Smooth muscle cell (in vitro differentiated cells): ENCODE results near the gene TSPAN8. TPM values are rescaled to one million over a fixed set of nuclear protein-coding genes. Genes with fewer than 3 reads are reported as not detected.
"Not testable (repeated sequence)": the region's sequence is repeated elsewhere in the genome, so short reads cannot be mapped to it uniquely, and the experiment has no call there.

Experiments
- DNase-seq: peaks from one replicate; lab custom pipeline; 2025; ENCODE audit not compliant: unreplicated experiment; lab: John Stamatoyannopoulos, UW
- H2AFZ ChIP-seq: fragments of 200-600 bp; sonication (generic); 2 replicates; pipeline ENCODE4 v1.6.0; 2016; ENCODE audit warnings: antibody characterized with exemption, low read depth, mild to moderate bottlenecking
- H3F3A ChIP-seq: fragments of 200-600 bp; sonication (generic); 2 replicates; pipeline ENCODE4 v1.6.0; 2017; ENCODE audit warnings: antibody characterized with exemption, low read depth
- H3K27ac ChIP-seq: fragments of 200-600 bp; sonication (generic); 2 replicates; pipeline ENCODE4 v1.5.1; 2016; ENCODE audit warnings: low read depth, mild to moderate bottlenecking
- H3K27me3 ChIP-seq: fragments of 200-600 bp; sonication (generic); 2 replicates; pipeline ENCODE4 v1.6.1; 2016; ENCODE audit warnings: low read depth, mild to moderate bottlenecking
- H3K36me3 ChIP-seq: fragments of 200-600 bp; sonication (generic); 2 replicates; pipeline ENCODE4 v1.5.1; 2016; ENCODE audit warnings: low read depth
- H3K4me1 ChIP-seq: fragments of 200-600 bp; sonication (generic); 2 replicates; pipeline ENCODE4 v1.5.1; 2016; ENCODE audit warnings: low read depth
- H3K4me2 ChIP-seq: fragments of 200-600 bp; sonication (generic); 2 replicates; pipeline ENCODE4 v1.6.0; 2016; ENCODE audit warnings: mild to moderate bottlenecking
- H3K4me3 ChIP-seq: fragments of 200-600 bp; sonication (generic); 2 replicates; pipeline ENCODE4 v1.5.1; 2016; ENCODE audit warnings: mild to moderate bottlenecking
- H3K79me2 ChIP-seq: fragments of 200-600 bp; sonication (generic); 2 replicates; pipeline ENCODE4 v1.6.0; 2016; ENCODE audit warnings: low read depth, mild to moderate bottlenecking
- H3K9ac ChIP-seq: fragments of 200-600 bp; sonication (generic); 2 replicates; pipeline ENCODE4 v1.6.0; 2016; ENCODE audit warnings: low read depth
- H3K9me3 ChIP-seq: fragments of 200-600 bp; sonication (generic); replicated peaks from 2 replicates; pipeline ENCODE4 v1.5.1; 2016; ENCODE audit warnings: low read depth
- H4K20me1 ChIP-seq: fragments of 200-600 bp; sonication (generic); 2 replicates; pipeline ENCODE4 v1.6.0; 2016; ENCODE audit warnings: low read depth
- CTCF ChIP-seq: fragments of 200-600 bp; sonication (generic); IDR thresholded peaks from 2 replicates; pipeline ENCODE4 v1.5.1; 2017; ENCODE audit warnings: borderline replicate concordance, mild to moderate bottlenecking, antibody characterized with exemption; ENCODE audit not compliant: insufficient read depth, poor library complexity, severe bottlenecking
- WGBS: methylation state at CpG from one replicate; pipeline ENCODE4 v1.1.7; 2016; ENCODE audit warnings: low lambda C conversion rate; 5-methylcytosine and 5-hydroxymethylcytosine counted together
- polyA plus RNA-seq: library from polyadenylated mRNA; unstranded; fragments of >200 nt; fragmentation: Nextera tagmentation; extraction: Ambion mirVana; gene quantifications from 2 replicates; pipeline ENCODE4 v1.2.1, GENCODE V29; 2016
- total RNA-seq: library from RNA; depleted of rRNA; stranded (reverse); fragments of >200 nt; gene quantifications from 2 replicates; pipeline ENCODE4 v1.2.3, GENCODE V29; 2014

TSPAN8 gene
- total and polyA plus RNA-seq, 2 experiments from 2014 or later, result not detected

GRCh38 chr12:71166280-71166679, 8.5 kb upstream of the TSPAN8 start:
- no peaks in the 10 kb centered on the region for H3K79me2 ChIP-seq

GRCh38 chr12:71165780-71166179, 8.0 kb upstream of the TSPAN8 start:
- not testable (repeated sequence) for H3K4me2 ChIP-seq, H2AFZ ChIP-seq, H3K4me1 ChIP-seq, H3K27me3 ChIP-seq, H3K79me2 ChIP-seq, H3K27ac ChIP-seq, H3K9ac ChIP-seq, H3F3A ChIP-seq, DNase-seq, H3K36me3 ChIP-seq, H4K20me1 ChIP-seq, H3K4me3 ChIP-seq, H3K9me3 ChIP-seq
- WGBS, result 95% methylated on average over 5 of the region's 5 CpGs

More at GRCh38 chr12:71166280-71166679, 8.5 kb upstream of the TSPAN8 start:
- no peak overlapping the region for H2AFZ ChIP-seq
- no peaks in the 10 kb centered on the region for H3K36me3 ChIP-seq
- no peak for TF ChIP-seq CTCF
- H3K9ac ChIP-seq, result no peak overlapping the region
- no peak overlapping the region for H3K4me3 ChIP-seq
- 95% methylated on average over 34 of the region's 34 CpGs for WGBS
- no peaks in the 10 kb centered on the region for H3K4me1 ChIP-seq
- H3F3A ChIP-seq, result no peaks in the 10 kb centered on the region
- no peak for DNase-seq
- no peaks in the 10 kb centered on the region for H4K20me1 ChIP-seq
- no peaks in the 10 kb centered on the region for H3K9me3 ChIP-seq
- no peak overlapping the region for H3K4me2 ChIP-seq
- no peaks in the 10 kb centered on the region for H3K27me3 ChIP-seq
- no peak overlapping the region for H3K27ac ChIP-seq

GRCh38 chr12:71164568-71165197, 6.9 kb upstream of the TSPAN8 start:
- no peaks in the 10 kb centered on the region for H3F3A ChIP-seq
- H3K4me3 ChIP-seq, result no peak overlapping the region
- no peaks in the 10 kb centered on the region for H3K79me2 ChIP-seq
- no peaks in the 10 kb centered on the region for H3K4me1 ChIP-seq
- no peak for TF ChIP-seq CTCF
- no peak for DNase-seq
- H4K20me1 ChIP-seq, result no peaks in the 10 kb centered on the region
- H3K4me2 ChIP-seq, result no peak overlapping the region
- no peaks in the 10 kb centered on the region for H3K27me3 ChIP-seq
- no peaks in the 10 kb centered on the region for H3K9me3 ChIP-seq
- H3K27ac ChIP-seq, result no peak overlapping the region
- H2AFZ ChIP-seq, result no peak overlapping the region
- WGBS, result 82% methylated on average over 5 of the region's 5 CpGs
- H3K36me3 ChIP-seq, result no peaks in the 10 kb centered on the region
- no peak overlapping the region for H3K9ac ChIP-seq

GRCh38 chr12:71164166-71164565, 6.4 kb upstream of the TSPAN8 start:
- 88% methylated on average over 5 of the region's 5 CpGs for WGBS
- no peak for DNase-seq
- Histone ChIP-seq H3F3A (no peaks in the 10 kb centered on the region), H3K79me2 (no peaks in the 10 kb centered on the region), H3K27ac (no peak overlapping the region), H3K36me3 (no peaks in the 10 kb centered on the region), H3K9ac (no peak overlapping the region), H4K20me1 (no peaks in the 10 kb centered on the region), H2AFZ (no peak overlapping the region), H3K4me1 (no peaks in the 10 kb centered on the region), H3K4me2 (no peak overlapping the region), H3K27me3 (no peaks in the 10 kb centered on the region), H3K4me3 (no peak overlapping the region), H3K9me3 (no peaks in the 10 kb centered on the region)
- no peak for TF ChIP-seq CTCF
